Naive B cell (primary cell): ENCODE data around the gene AHCTF1. TPM values are rescaled to one million over a fixed set of nuclear protein-coding genes. Genes with fewer than 3 reads are reported as not detected.
"Not testable (repeated sequence)": the region's sequence is repeated elsewhere in the genome, so short reads cannot be mapped to it uniquely, and the experiment has no call there.

Source experiments
- ATAC-seq, 2 donors: fragments of 150-1000 bp; cut with Tn5 transposase; 2 replicates each; pipeline ENCODE4 v1.10.0; 2021; ENCODE audit warnings: low read depth in 2 of 2, mild to moderate bottlenecking in 2 of 2, moderate library complexity in 2 of 2
- DNase-seq: peaks from one replicate; pipeline ENCODE4 v3.0.0; 2022
- H3K27ac Mint-ChIP-seq, 6 donors: one replicate each; pipeline ENCODE4 v1.8.0; 2020 to 2022; ENCODE audit warnings: mild to moderate bottlenecking in 6 of 6, mixed read lengths in 6 of 6, moderate library complexity in 5 of 6, inconsistent platforms in 2 of 6
- H3K27me3 Mint-ChIP-seq, 3 donors: one replicate each; pipeline ENCODE4 v1.8.0; 2021 to 2022; ENCODE audit warnings: mixed read lengths in 3 of 3, mild to moderate bottlenecking in 1 of 3
- H3K36me3 Mint-ChIP-seq, 2 donors: one replicate each; pipeline ENCODE4 v1.8.0; 2020 to 2022; ENCODE audit warnings: mixed read lengths in 2 of 2, inconsistent platforms in 1 of 2, mild to moderate bottlenecking in 1 of 2
- H3K4me1 Mint-ChIP-seq, 3 donors: one replicate each; pipeline ENCODE4 v1.8.0; 2020 to 2022; ENCODE audit warnings: mixed read lengths in 3 of 3, inconsistent platforms in 1 of 3, mild to moderate bottlenecking in 1 of 3, moderate library complexity in 1 of 3
- H3K4me3 Mint-ChIP-seq, 8 donors: one replicate each; pipeline ENCODE4 v1.8.0; 2020 to 2022; ENCODE audit warnings: mild to moderate bottlenecking in 8 of 8, mixed read lengths in 8 of 8, moderate library complexity in 8 of 8, inconsistent platforms in 2 of 8
- H3K9me3 Mint-ChIP-seq, 7 donors: one replicate each; pipeline ENCODE4 v1.8.0; 2020 to 2022; ENCODE audit warnings: mixed read lengths in 7 of 7, mild to moderate bottlenecking in 5 of 7, inconsistent platforms in 2 of 7, moderate library complexity in 1 of 7
- polyA plus RNA-seq, 6 donors: library from polyadenylated mRNA; unstranded; fragments of 300-500 nt; fragmentation: Illumina TruSeq; gene quantifications; one replicate each; pipeline ENCODE4 v1.2.3, GENCODE V29; 2021; ENCODE audit warnings: low read depth in 6 of 6

Gene AHCTF1
- polyA plus RNA-seq, 6 donors from 2014 or later: 6.5 to 20.1 (median 11.1) TPM

DNA sequence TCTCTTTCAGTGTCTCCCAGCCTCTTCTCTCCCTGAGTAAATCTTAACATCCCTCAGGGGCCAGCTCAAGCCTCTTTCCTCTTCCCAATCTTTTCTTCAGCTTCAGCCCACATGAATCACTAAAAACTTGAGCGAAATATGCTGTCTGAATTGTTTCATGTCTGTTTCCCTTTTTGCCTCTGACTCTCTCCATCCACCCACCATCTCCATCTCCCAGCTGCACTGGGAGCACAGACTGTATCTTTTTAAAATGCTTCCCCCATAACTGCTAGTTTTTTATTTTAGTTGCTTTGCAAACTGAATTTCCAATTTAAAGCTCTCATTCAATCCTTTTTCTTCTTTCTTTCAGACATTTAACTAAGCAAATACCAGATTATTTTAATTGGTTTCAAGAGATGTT, 3.0 kb upstream of the AHCTF1 start:
- H3K4me1 Mint-ChIP-seq: peaks cover 9 to 20% (median 19%) of the 10 kb centered on the region in 3 donors
- ATAC-seq (no peak), DNase-seq (no peak)
- no peak overlapping the region for H3K27ac Mint-ChIP-seq
- H3K36me3 Mint-ChIP-seq: no peaks in the 10 kb centered on the region
- peak overlapping the region in 2 of 8 donors; percentile 13 to 31 for H3K4me3 Mint-ChIP-seq
- no peaks in the 10 kb centered on the region for H3K27me3 Mint-ChIP-seq
- H3K9me3 Mint-ChIP-seq: no peaks in the 10 kb centered on the region

DNA sequence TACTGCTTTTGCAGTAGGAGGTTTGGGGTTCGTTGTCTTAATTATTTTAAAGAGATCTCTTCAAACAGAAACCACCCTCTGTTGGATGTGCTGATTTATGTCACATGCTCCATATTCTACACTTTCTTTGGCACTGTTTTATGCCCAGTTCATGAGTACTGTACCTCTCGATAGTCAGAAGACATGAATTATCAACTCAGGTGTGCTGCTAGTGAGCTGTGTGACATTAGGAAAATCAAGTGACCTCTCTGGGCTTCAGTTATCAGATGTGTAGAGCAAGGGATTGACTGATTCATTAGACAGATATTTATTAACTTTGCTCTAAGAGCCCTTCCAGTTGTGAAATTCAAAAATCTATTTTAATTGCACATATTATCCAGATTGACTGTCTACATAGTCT, 2.1 kb upstream of the AHCTF1 start:
- DNase-seq (no peak), ATAC-seq (no peak)
- Mint-ChIP-seq H3K27me3 (no peaks in the 10 kb centered on the region), H3K4me3 (peak overlapping the region in 1 of 8 donors; percentile 66), H3K4me1 (peaks cover 13 to 26% (median 19%) of the 10 kb centered on the region in 3 donors), H3K36me3 (peaks cover 0 to 1% of the 10 kb centered on the region in 2 donors), H3K27ac (no peak overlapping the region), H3K9me3 (no peaks in the 10 kb centered on the region)

DNA sequence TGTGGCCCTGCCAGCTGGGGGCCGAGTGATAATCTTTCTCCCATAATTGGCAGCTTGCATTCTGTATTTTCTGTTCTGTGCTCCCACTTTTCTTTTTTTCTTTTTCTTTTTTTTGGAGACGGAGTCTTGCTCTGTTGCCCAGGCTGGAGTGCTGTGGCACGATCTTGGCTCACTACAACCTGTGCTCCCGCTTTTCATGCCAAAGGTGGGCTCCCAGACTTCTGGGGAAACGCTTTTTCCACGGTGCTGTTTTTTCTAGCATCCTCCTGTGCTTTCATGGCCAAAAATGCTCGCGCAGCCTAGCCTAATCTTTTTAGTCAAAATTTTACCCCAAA, 585 bp upstream of the AHCTF1 start:
- no peaks in the 10 kb centered on the region for H3K27me3 Mint-ChIP-seq
- DNase-seq (no peak), ATAC-seq (no peak)
- H3K4me3 Mint-ChIP-seq: peak overlapping the region; percentile 94 to 98 (median 96)
- peaks cover 0 to 8% of the 10 kb centered on the region in 2 donors for H3K36me3 Mint-ChIP-seq
- peaks cover 16 to 32% (median 19%) of the 10 kb centered on the region in 3 donors for H3K4me1 Mint-ChIP-seq
- peak overlapping the region in 5 of 6 donors; percentile 51 to 96 (median 95) for H3K27ac Mint-ChIP-seq
- no peaks in the 10 kb centered on the region for H3K9me3 Mint-ChIP-seq

DNA sequence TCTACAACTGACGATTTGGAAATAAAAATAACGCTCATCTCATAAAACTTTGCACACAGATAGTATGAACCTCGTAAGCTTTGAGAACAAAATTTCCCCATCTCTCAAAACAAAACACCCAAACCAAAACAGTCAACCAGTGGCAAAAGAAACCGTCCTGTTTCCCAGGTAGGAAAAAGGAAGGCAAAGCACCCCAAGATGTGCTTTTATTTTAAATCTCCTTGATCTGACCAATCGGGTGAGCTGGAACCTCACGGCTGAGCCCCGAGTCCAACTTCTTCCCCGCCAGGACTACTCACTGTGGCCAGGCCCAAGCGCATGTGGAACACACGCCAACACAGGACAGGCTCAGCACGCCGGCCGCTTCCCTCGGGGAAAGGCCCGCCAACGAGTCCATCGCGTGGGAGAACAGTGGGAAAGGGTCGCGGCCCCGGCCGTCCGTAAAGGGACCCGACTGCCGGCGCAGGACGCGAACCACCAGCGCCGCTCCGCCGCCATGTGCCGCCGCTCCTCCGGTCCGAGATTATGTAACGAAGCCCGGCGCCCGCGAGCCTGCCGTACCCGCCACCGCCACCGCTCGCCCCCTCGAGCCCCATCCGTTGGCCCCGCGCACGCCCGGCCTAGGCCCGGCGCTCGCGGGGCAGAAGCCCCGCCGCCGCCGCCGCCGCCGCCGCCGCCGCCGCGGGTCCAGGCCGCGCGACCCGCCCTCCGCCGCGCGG, 759 bp downstream of the AHCTF1 start:
- Mint-ChIP-seq H3K4me3 (peak overlapping the region; percentile 86 to 98 (median 94)), H3K4me1 (peaks cover 16 to 44% (median 29%) of the 10 kb centered on the region in 3 donors), H3K27ac (peak overlapping the region; percentile 75 to 96 (median 95)), H3K36me3 (peaks cover 0 to 13% of the 10 kb centered on the region in 2 donors), H3K9me3 (no peaks in the 10 kb centered on the region), H3K27me3 (no peaks in the 10 kb centered on the region)
- DNase-seq: peak; percentile 59
- peak; percentile 46 to 51 for ATAC-seq

DNA sequence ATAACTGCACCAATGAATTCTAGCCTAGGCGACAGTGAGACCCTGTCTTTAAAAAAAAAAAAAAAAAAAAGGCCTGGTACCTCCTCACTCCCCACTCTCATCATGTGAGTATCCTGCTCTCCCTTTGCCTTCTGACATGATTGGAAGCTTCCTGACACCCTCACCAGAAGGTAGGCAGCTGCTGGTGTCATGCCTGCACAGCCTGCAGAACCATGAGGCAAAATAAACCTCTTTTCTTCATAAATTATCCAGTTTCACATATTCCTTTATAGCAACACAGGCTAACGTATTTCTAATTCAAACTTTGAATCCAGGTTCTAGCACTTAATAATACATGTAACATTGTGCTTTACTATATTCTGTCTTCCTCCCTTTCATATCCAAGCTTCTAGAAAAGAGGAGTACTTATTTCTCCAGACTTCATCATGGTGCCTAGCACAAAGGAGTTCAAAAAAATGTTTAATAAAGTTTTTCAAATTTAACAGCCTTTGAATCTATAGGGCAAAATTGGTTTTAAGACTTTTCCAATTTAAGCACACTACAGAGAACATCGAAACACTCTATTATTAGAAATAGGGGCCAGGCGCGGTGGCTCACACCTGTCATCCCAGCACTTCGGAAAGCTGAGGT, 5.6 kb downstream of the AHCTF1 start:
- H3K27ac Mint-ChIP-seq: peak overlapping the region in 1 of 6 donors; percentile 78
- H3K27me3 Mint-ChIP-seq: no peaks in the 10 kb centered on the region
- H3K4me1 Mint-ChIP-seq: peaks cover 29 to 65% (median 41%) of the 10 kb centered on the region in 3 donors
- no peak for ATAC-seq
- peak overlapping the region in 2 of 8 donors; percentile 2 to 80 for H3K4me3 Mint-ChIP-seq
- DNase-seq: no peak
- H3K36me3 Mint-ChIP-seq: peaks cover 0 to 14% of the 10 kb centered on the region in 2 donors
- H3K9me3 Mint-ChIP-seq: no peaks in the 10 kb centered on the region

DNA sequence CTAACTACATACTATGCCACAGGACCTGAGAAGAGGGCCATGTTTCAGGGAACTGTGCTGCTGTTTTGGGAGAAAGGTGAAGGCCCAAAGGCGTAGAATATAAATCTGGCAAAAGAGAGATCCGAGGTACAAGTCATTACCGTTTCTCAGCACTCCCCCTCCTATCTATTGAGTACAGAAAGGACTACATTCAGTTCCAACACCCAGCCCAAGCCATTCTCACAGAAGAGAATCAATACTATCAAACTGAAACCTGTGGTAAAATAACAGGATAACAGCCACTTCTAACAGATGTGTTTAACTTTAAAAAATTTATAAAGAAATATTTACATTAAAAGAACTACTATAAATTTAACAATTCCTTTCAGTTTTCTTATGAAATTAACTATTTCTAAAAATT, 7.8 kb downstream of the AHCTF1 start:
- Mint-ChIP-seq H3K4me3 (no peak overlapping the region), H3K9me3 (no peaks in the 10 kb centered on the region), H3K27me3 (no peaks in the 10 kb centered on the region), H3K27ac (no peak overlapping the region), H3K4me1 (peaks cover 16 to 51% (median 30%) of the 10 kb centered on the region in 3 donors), H3K36me3 (peaks cover 0 to 13% of the 10 kb centered on the region in 2 donors)
- ATAC-seq (no peak), DNase-seq (no peak)

DNA sequence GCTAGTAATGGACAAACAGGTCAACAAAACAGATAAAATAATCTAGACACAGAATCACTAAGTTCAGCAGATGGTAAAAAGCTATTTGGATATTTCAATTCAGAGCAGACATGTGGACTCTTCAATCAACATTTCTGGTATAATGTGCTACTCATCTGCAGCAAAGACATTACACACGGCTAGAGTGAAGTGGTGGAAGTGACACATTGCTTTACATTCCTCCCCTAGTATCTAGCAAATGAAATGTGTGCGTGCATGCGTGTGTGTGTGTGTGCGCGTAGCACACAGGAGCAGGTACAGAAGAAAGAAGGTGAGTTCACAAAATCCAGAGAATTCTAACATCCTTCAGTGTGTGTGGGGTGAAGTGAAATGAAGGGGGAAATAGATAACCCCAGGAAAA, 8.3 kb downstream of the AHCTF1 start:
- Mint-ChIP-seq H3K4me1 (peaks cover 13 to 48% (median 30%) of the 10 kb centered on the region in 3 donors), H3K9me3 (no peaks in the 10 kb centered on the region), H3K27me3 (no peaks in the 10 kb centered on the region), H3K36me3 (peaks cover 0 to 9% of the 10 kb centered on the region in 2 donors), H3K27ac (peak overlapping the region in 1 of 6 donors; percentile 28), H3K4me3 (peak overlapping the region in 1 of 8 donors; percentile 30)
- no peak for DNase-seq
- ATAC-seq: no peak

DNA sequence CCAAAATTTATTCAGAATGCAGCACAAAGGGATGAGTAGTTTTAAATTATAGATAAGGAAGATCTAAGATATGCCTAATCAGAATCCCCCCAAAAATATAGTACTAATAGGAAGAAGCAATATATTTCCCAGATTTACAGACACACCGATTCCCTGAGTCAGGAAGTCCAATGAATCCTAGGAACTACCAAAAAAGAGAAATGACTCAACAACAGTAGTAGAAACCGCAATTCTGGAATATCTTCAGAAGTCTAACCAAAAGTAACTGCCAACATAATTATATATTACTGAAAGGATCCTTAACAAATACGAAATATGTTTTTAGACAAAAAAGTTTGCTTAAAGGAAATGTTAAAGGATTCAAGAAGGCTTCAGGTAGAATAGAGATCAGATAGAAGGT, 10.3 kb downstream of the AHCTF1 start:
- Mint-ChIP-seq H3K27ac (no peak overlapping the region), H3K27me3 (no peaks in the 10 kb centered on the region), H3K4me3 (no peak overlapping the region), H3K9me3 (no peaks in the 10 kb centered on the region), H3K36me3 (peaks cover 5 to 7% of the 10 kb centered on the region in 2 donors), H3K4me1 (peaks cover 17 to 38% (median 27%) of the 10 kb centered on the region in 3 donors)
- ATAC-seq (no peak), DNase-seq (no peak)

DNA sequence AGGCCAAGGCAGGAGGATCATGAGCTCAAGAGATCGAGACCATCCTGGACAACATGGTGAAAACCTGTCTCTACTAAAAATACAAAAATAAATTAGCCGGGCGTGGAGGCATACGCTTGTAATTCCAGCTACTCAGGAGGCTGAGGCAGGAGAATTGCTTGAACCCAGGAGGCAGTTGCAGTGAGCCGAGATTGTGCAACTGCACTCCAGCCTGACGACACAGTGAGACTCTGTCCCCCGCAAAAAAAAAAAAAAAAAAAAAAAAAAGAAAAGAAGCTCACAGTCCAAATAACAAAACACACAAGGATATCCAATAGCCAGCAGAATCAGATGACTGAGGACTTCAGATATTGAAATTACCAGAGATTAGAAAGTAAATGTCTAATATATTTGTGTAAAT, 11.8 kb downstream of the AHCTF1 start:
- peaks cover under 1 to 14% of the 10 kb centered on the region in 2 donors for H3K36me3 Mint-ChIP-seq
- ATAC-seq (no peak), DNase-seq (no peak)
- no peaks in the 10 kb centered on the region for H3K27me3 Mint-ChIP-seq
- no peak overlapping the region for H3K4me3 Mint-ChIP-seq
- H3K9me3 Mint-ChIP-seq: no peaks in the 10 kb centered on the region
- H3K27ac Mint-ChIP-seq: no peak overlapping the region
- H3K4me1 Mint-ChIP-seq: peaks cover 21 to 27% (median 26%) of the 10 kb centered on the region in 3 donors

DNA sequence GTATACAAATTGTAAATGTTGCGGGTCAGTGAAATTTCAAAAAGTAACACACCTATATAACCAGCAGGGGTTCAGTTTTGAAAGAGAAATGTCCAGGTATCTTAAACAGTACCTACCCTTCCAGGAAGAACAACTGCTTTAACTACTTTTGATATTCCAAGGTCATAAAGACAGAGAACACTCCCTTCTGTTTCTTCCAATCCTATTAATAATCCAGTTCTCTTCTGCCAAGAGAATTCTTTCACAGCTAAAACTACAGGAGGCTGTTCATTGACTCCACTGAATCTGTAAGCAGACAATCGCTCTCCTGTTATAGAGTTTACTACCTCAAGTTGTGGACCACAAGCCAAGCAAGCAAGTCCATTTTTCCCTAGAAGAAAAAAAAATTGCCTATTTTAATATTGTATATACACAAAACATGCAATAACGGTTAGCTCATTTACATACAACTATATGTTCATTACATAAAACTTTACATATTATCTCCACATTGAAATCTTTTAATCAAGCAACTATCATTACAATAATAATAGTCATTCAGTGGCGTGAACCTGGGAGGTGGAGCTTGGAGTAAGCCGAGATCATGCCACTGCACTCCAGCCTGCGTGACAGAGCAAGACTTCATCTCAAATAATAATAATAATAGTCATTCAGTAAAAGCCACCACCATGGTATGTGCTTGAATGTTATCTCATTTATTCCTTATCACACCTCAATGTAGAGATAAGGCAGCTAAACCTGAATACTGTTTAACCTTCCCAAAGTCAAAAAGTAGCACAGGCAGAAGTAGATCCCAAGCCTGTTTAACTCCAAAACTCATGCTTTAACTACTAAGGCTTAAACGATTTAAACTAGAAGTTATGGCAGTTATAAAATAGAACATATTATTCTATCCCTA, 15.5 kb downstream of the AHCTF1 start:
- H3K36me3 Mint-ChIP-seq: peaks cover 9 to 20% of the 10 kb centered on the region in 2 donors

DNA sequence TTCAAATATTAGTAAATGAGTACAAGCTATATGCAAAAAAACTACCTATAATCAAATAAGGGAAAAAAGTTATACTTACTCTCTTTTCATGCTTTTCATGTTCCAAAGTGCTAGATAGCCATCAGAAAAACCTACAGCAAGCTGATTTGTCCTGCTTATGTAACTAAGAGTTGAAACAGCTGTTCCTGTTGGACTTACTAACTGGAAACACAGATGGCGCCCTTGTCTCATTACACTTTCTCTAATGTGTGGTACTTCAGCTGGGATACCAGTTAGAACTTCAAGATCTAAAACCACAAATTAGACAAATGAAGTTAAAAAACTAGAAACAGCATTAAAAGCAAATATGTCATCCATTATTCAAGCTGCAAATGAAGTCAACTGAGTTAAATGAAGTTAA, 24.3 kb downstream of the AHCTF1 start:
- Mint-ChIP-seq H3K4me1 (peaks cover 0 to 4% (median 4%) of the 10 kb centered on the region in 3 donors), H3K36me3 (peaks cover 14 to 21% of the 10 kb centered on the region in 2 donors), H3K27ac (peak overlapping the region in 1 of 6 donors; percentile 12), H3K9me3 (no peaks in the 10 kb centered on the region), H3K27me3 (no peaks in the 10 kb centered on the region), H3K4me3 (no peak overlapping the region)
- ATAC-seq: peak; percentile 54 to 68
- peak; percentile 20 for DNase-seq

More for the DNA sequence above, 15.5 kb downstream of the AHCTF1 start:
- not testable (repeated sequence) for H3K27me3 Mint-ChIP-seq, H3K9me3 Mint-ChIP-seq, H3K4me3 Mint-ChIP-seq, ATAC-seq, DNase-seq
- Mint-ChIP-seq H3K27ac (peak overlapping the region in 1 of 6 donors; percentile 36), H3K4me1 (peaks cover 9 to 13% (median 12%) of the 10 kb centered on the region in 3 donors)

DNA sequence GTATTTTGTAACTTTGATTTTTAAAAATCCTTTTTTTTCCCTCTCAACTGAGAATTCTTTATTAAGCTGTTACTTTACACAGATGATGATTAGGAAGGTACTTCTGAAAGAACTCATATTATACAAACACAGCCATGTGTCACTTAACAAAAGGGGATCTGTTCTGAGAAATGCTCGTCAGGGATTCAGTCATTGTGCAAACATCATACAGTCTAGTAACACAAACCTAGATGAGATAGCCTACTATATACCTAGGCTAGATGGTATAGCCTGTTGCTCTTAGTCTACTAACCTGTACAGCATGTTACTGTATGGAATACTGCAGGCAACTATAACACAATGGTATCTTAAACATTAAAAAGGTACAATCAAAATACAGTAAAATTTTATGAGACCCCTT, 24.9 kb downstream of the AHCTF1 start:
- Mint-ChIP-seq H3K9me3 (no peaks in the 10 kb centered on the region), H3K4me1 (peaks cover 0 to 4% (median 4%) of the 10 kb centered on the region in 3 donors), H3K27ac (no peak overlapping the region), H3K4me3 (no peak overlapping the region), H3K27me3 (no peaks in the 10 kb centered on the region), H3K36me3 (peaks cover 14 to 24% of the 10 kb centered on the region in 2 donors)
- ATAC-seq (no peak), DNase-seq (no peak)

DNA sequence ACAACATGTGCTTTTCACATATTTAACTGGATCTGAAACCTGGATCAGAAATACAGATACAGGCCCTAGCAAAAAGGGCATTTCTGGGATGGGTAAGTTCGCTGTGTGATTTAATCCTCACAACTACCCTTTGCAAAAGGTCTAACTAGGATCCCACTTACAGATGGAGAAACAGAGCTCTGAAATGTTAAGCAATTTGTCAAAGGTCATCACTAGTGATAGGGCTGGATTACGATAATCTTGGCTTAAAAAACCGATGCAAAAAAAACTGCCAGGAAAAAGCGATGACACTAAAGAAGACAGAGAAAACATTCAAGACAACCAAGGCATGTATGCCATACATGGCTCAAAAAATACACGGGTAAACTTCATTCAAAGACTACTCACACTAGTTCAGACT, 29.9 kb downstream of the AHCTF1 start:
- Mint-ChIP-seq H3K9me3 (no peaks in the 10 kb centered on the region), H3K4me3 (no peak overlapping the region), H3K4me1 (peaks cover 0 to 8% (median 4%) of the 10 kb centered on the region in 3 donors), H3K27me3 (no peaks in the 10 kb centered on the region), H3K27ac (peak overlapping the region in 1 of 6 donors; percentile 76), H3K36me3 (peaks cover 30 to 31% of the 10 kb centered on the region in 2 donors)
- ATAC-seq: no peak
- DNase-seq: no peak
